Activated gamma-delta T cell treated with Interleukin-2 at 50 U/mL for 16 hours (primary cell): ENCODE measurements around the gene EYS.

Source experiments
- DNase-seq: peaks from one replicate; pipeline ENCODE4 v3.0.0-alpha.2; 2020

EYS gene

GRCh38 chr6:65199121-65199520, 507.9 kb downstream of the EYS start:
- no peak for DNase-seq

DNA sequence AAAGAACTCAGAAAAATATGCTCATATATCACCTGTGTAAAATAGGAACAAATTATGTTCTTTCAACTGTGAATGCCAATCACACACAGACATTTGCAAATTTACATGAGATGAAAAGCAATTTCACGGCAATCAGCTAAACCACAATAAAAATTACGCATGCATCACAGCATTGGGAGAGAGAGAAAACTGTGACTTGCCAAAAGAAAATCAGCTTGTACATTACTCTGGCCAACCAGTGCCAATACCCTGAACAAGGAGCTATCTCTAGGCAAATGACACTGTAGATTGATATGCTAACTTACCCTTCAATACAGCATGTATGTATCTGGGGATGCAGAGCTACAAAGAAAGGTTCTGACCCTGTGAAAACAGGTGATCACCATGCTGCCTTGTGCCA, 515.6 kb downstream of the EYS start:
- DNase-seq: no peak

GRCh38 chr6:65189236-65189881, 517.7 kb downstream of the EYS start:
- DNase-seq: no peak

DNA sequence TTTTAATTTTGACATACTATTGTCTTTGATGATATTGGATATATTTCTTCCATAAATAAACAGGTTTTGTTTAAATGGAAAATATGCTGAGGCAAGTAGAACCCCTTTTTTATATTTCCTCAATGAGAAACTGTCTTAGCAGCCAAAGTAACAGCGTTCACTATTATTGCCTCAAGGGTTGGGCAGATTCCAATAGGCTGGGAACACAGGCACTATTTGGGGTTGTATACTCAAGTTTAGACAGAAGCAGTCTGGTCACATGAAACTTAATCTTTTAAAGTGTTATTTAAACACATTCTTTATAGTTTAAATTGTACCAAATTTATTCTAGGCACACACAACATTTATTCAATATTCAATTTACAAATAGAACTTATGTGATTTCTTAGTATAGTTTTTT, 520.2 kb downstream of the EYS start:
- DNase-seq: no peak

DNA sequence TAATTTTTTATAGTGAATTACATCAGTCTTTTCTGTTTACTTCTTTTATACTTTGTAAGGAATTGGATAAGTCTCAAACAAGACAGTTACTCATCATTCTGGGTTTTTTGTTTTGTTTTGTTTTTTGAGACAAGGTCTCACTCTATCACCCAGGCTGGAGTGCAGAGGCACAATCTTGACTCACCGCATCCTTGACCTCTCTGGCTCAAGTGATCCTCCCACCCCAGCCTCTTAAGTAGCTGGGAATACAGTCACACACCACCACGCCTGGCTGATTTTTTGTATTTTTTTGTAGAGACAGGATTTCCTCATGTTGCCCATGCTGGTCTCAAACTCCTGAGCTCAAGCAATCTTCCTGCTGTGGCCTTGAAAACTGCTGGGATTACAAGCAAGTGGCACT, 524.3 kb downstream of the EYS start:
- no peak for DNase-seq

DNA sequence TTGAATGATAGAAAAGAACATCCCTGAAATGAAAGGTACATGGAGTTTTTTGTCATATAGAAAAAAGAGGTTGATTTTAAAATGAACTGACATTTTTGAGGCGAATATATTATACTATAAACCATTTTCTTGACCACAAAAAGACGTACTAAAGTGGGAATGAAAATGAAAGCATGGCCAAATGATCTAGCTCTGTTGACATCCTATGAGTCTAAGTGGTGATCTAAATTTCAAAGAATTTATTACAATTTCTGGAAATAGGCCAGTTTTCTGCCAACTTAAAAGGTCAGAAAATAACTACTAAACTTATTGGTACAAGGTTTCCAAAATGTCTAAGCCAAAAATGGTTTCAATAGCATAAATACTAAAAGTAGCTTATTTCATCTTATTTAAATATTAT, 536.8 kb downstream of the EYS start:
- no peak for DNase-seq

GRCh38 chr6:65161661-65162060, 545.4 kb downstream of the EYS start:
- DNase-seq: no peak

DNA sequence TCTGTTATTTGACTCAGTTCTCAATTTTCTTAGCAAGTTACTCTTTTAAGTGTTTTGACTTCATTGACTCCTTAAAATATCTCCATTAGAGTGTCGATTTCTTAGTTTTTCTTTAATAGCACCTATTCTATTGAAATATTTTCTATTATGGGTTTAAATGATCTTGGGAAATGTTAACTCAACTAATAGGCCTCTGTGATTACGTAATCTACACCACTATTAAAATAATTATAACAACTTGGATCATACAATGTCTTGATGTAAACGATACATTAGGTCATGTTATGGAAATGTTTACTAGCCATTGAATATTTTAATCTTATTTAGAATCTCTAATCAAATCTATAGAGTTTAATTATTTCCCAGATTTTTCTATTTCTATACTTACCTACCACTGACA, 550.0 kb downstream of the EYS start:
- DNase-seq: no peak

DNA sequence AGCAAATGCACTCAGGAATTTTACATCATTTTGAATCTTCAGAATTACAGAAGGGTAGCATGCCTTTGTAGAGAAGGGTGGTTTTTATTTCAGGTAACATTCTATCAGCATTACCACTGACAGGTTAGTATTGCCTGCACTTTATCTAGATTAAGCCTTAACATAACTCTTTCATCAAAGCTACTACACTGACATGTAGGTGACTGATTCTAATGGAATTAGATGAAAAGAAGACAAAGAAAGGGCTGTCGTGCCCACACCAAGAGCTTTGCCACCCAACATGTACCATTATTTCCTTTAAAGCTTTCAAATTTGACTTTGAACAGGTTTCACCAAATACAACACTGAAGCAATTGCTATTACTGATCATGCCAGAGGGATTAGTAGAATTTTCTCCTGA, 551.9 kb downstream of the EYS start:
- no peak for DNase-seq

- DNase-seq: no peak
Observed at GRCh38 chr6:65149841-65150240, 557.2 kb downstream of the EYS start.

DNA sequence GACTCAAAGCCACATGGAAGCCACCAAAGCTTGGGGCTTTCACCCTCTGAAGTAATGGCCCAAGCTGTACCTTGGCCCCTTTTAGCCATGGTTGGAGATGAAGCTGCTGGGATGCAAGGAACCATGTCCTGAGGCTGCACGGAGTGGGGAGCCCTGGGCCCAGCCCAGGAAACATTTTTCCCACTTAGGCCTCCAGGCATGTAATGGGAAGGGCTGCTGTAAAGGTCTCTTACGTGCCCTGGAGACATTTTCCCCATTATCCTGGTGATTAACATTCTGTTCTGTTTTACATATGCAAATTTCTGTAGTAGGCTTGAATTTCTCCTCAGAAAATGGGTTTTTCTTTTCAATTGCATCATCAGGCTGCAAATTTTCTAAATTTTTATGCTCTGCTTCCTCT, 558.2 kb downstream of the EYS start:
- no peak for DNase-seq

DNA sequence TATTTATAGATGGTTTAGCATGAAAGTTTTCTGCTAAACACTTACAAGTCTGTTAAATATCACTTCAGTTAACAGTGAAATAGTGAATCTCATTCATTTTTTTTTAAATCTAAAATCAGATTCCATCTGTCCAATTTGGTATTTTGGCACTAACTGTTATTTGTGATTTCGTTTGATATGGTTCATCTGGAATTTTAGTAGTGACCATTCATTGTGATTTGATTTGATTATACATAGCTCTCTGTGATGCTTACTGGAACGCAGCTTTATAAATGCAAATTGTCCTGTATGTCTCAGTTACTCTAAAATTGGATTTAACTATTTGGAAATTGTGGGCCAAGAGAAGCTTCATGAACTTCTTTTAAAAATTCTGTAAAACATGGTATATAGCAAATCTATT, 571.5 kb downstream of the EYS start:
- DNase-seq: no peak

DNA sequence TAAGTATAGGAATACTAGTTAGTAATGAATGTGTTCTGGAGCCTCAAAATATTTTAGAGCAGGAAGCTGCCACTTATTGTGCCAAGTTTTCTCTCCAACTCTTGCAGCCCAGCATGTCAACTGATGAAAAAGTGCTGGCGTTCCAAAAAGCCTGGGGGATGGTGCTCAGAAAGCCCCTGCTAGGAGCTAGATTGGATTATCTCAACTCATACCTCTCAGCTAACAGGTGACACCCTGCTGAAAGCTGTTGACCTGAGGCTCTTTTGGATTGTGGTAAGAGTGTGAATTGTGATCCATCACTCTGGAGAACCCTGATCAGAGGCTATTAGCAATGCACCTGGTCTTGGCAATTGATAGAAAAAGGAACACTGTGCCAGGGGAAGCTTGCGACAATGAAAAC, 580.4 kb downstream of the EYS start:
- no peak for DNase-seq

DNA sequence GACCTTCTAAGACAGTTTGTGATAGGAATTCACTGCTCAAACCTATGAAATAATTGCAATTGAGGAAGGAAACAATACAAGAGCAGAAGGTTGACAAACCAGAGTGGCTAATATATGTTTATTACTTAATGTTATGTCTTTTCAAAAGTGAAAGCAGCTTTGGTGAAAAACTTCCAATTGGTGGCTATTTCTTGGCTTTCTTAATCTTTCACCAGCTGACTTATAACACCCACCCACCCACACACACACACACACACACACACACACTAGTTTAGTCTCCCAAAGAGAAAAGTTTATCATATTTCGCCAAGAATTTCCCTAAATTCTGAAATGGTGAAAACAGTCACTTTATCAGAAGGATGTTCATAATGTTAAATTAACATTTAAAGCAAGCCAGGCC, 583.5 kb downstream of the EYS start:
- no peak for DNase-seq

GRCh38 chr6:65117817-65118409, 589.1 kb downstream of the EYS start:
- DNase-seq: no peak

DNA sequence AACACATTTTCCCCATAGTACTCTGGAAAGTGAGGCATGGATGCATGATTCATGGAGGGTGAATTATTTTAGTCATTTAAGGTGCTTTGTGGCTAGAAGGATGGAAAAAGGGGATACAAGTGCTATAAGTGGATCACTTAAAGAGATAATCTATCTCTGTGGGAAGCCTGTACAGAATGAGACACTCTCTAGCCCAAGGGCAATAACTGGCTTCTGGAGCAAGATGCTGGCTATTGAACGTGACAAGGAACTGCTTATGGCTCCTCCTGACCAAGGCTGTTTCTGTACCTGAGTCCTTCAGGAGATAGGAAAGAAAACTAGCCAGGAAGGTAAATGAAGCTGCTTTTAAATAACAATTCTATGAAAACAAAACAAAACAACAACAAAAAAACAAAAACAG, 590.7 kb downstream of the EYS start:
- no peak for DNase-seq

GRCh38 chr6:65113581-65113980, 593.4 kb downstream of the EYS start:
- no peak for DNase-seq

DNA sequence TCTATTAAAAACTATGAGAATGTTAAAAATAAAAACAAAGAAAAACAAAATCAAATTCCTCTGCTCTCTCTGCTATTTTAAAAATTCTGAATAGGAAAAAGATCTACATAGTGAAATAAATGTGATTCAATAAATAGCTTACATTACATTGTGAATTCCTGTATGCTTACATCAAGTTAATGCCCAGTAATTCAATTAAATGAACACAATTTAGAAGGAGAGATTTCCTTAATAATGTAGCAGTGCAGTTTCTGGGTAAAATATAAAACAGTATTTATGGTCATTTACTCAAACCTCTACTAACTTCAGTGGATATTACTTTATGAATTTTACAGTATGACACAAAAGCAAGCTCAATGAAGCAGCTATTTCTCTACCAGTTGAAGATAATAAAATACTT, 594.6 kb downstream of the EYS start:
- DNase-seq: no peak

DNA sequence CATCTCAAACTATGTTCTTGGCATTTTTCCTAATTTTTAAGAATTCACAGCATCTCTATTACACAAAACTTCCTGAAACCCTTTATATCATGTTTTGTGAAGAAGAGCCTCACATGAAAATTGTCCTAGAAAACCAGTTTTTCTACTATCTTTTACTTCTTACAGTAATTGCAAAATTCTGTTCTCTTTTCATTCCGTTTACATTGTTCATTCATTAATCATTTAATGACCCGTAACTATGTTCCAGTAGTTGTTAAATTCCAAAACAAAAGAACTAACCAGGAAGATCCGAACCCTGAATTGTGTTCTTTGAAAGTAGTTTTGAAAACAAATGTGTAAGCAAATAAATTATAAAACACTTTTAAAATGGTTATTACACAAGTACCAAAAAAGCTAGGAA, 597.0 kb downstream of the EYS start:
- DNase-seq: no peak

GRCh38 chr6:65098349-65098748, 608.7 kb downstream of the EYS start:
- DNase-seq: no peak

DNA sequence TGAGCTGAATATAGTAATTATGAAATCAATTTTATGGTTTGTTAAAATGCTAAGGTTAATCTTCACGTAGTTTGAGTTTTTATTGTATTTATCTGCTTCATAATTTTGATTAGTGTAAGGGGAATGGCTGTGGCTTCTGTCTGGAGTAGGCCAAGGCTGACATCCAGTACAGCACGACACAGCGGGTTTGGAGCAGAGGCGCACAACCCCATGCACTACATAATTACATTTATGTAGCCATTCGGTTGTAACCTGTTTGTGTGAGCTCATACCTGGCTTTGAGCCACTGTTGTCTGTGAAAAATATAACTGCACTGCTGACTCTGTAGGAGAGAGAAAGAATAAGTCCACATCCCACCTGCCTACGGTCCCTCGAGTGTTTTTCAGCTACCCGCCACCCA, 615.5 kb downstream of the EYS start:
- no peak for DNase-seq

- no peak for DNase-seq
Observed at GRCh38 chr6:65088575-65088974, 618.5 kb downstream of the EYS start.

DNA sequence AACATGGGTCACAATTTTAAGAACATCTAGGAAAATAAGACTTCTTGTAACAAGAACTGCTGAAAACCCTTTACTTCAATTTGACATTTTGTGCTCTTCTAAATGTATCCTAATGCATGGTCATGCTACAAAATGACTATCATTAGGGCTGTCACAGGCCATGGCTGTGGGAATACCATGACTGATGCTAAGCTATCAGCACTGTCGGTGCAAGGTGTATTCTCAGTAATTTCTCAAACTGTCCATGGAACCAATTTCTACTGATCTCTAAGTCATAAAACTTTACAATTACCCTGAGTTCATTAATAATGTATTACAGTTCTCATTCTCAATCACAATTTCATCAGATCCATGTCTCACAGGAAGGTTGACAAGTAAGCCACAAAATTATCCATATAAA, 625.3 kb downstream of the EYS start:
- no peak for DNase-seq

GRCh38 chr6:65075705-65076230, 631.3 kb downstream of the EYS start:
- DNase-seq: no peak

DNA sequence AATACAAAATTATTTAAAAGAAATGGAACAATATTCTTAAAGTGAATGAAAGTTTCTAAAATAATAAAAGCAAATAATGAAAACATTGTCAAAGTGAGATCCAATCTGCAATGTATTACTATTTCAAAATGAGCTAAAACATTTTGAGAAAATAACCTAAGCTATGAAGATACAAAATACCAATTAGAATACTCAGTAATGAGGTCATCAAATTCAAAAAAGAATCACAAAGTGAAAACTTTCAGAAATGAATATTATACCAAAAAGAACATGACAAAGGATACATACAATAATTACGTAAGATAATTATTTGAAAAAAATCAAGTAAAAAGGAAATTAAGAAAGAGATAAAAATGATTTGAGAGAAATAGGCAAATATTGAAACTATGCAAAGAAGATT, 634.5 kb downstream of the EYS start:
- no peak for DNase-seq
